ENCODE data around the gene F8A2. TPM values are rescaled to one million over a fixed set of nuclear protein-coding genes. Genes with fewer than 3 reads are reported as not detected.
"Not testable (repeated sequence)": the region's sequence is repeated elsewhere in the genome, so short reads cannot be mapped to it uniquely, and the experiment has no call there.

Gene F8A2
- 1.4 TPM in 1 of 2 replicates, not detected in the other for total RNA-seq

DNA sequence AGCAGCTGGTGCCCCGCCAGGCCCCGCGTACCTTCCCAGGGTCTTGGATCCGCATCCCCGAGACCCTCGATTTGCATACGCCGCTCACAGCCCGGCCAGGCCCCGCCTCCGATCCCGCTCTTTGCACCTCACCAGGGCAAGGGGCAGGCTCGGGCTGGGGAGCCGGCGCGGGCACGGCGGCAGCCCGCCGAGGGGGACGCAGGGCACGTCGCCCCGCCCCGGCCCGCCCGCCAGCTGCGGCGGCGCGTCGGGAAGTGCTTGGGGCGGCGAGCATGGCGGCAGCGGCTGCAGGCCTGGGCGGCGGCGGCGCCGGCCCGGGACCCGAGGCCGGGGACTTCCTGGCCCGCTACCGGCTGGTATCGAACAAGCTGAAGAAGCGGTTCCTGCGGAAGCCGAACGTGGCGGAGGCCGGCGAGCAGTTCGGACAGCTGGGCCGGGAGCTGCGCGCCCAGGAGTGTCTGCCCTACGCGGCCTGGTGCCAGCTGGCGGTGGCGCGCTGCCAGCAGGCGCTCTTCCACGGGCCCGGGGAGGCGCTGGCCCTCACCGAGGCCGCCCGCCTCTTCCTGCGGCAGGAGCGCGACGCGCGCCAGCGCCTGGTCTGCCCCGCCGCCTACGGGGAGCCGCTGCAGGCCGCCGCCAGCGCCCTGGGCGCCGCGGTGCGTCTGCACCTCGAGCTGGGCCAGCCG, at the start of gene F8A2:
TSS of gene F8A2 (plus strand) at position 253 of the 686 bp plus-strand sequence. CDS start at position 273, 20 bp downstream.
- not testable (repeated sequence) for DNase-seq (ENCODE audit: low read depth)

DNA sequence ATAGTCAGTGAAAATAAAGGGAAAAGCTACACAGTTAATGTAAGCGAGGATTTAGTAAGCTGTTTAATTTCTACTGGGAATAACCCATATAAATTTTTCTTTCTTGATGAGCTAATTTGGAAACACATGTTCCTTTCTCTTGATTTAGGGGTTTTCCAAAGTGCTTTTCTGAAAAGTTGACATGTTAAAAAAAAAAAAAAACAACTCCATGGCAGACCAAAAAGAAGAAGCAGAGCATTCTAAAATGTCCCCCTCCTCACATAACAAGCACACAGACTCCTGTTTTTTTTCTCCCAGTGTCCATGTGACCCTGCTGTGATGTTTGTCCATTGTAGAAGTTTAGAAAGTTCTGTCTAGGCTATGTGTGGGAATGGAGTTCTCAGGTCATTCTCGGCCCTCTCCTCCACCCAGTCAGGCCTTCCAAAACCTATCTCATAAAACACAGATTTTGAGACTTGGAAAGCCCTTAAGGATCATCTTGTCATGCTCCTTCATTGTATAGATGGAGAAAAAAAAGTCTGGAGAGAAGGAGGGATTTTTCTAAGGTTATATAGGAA, 48.3 kb upstream of the F8A2 start:
- DNase-seq (ENCODE audit: low read depth): no peak

DNA sequence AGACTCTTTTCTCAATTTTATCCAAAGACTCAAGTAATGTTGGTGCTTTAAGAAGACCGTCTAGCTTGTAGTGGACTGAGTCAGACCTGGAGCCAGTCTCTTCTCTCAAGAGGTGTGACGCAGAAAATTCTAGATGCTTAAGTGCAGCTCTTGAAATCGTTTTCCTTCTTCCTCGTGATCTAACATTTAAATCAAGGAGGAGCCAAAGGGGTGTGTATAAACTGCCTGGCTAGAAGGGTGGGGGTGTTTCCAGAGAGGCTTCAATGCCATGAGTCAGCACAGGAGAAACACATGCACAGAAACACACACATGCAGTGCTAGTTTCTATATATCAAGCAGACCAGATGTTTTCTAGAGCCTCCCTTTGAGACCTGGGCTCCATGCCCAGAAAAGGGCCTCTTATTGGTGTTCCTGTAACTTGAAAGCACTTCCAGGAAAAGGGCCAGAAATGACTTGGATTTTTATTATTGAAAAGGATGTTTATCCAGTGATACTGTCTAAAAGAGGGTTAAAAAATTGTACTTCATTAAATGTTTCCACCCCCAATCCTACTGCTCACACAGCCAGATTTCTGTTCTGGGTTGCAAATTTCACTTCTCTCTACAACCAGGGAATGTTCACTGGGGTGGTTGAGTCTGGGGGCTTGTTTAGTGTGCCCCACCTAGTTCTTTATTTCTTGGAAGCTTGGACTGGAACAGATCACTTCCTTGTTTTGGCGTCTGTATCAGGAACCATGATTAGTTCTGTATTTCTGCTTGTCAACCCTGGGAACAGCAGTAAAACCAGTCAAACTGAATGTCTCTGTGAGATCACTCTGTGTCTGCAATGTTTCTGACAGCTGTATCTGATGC, 47.2 kb upstream of the F8A2 start, which contains the start of gene CLIC2:
TSS of gene CLIC2 (minus strand) at position 129 of the 851 bp plus-strand sequence. CDS start 187 bp downstream, outside the sequence.
- no peak for DNase-seq (ENCODE audit: low read depth)

DNA sequence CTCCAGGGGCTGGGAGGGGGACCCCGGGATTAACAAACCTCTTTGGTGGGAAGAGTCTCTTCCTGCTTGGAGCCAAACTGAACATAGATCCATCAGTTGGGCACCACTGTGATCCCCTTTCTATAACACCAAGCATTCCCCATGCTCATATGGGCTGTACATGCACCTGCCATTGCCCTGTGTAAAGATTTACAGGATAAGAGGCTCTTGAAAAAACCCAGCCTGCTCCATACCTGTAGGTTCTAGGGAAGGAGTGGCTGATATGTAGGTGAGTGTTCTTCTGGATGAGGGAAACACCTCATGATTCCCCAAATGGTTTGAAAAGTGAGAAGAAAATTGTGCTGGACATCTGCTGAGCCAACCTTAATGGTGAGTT, 46.6 kb upstream of the F8A2 start:
- DNase-seq (ENCODE audit: low read depth): not testable (repeated sequence)

DNA sequence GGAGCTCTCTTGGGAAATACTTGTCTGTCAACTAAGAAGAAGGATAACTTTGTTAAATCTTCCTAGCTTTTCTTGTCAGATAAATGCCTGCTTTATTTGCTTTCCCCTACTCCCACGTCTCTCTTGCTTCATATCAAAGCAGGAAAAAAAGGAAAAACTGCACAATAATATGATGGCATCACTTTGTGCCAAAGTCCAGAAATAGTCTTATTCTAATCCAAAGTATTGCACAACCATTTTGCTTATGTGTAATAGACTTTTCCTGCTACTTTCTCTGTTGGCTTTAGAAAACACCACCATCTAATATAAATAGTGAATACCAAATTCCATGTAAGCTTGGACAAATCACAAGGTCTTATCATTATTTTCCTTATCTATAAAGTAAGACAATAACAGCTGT, 36.2 kb upstream of the F8A2 start:
- DNase-seq (ENCODE audit: low read depth): not testable (repeated sequence)

DNA sequence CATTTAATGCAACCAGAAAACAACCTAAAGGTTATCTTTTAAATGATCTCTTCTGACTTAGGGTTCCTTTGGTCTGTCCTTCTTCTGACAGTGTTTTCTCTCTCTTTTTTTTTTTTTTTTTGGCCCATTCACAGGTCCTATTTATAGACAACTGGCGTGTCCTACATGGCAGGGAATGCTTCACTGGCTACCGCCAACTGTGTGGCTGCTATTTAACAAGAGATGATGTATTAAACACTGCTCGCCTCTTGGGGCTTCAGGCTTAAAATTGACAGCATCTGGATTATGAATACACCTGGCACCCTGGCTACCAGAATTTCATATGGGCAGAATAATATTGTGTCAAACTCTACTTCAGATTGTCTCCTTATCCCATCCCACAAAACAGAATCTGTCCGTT, 32.4 kb upstream of the F8A2 start:
- DNase-seq (ENCODE audit: low read depth): not testable (repeated sequence)

DNA sequence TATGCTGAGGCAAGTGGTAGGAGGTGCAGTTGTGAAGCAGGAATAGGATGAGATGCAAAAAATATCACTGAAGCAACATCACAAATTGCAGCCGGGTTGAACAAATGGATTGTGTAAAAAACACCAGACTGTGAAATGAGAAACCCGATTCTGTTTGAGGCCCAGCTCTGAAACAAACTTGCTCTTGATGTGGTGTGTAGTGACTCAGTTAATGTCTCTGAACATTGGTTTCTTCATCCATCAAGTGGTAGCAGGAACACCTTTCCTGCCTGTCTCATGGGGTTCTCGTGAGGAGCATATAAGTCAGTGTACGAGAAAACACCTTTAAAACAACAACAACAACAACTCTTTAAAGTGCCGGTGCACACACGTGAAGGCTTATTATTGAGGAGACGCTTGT, 18.2 kb upstream of the F8A2 start:
- DNase-seq (ENCODE audit: low read depth): not testable (repeated sequence)

DNA sequence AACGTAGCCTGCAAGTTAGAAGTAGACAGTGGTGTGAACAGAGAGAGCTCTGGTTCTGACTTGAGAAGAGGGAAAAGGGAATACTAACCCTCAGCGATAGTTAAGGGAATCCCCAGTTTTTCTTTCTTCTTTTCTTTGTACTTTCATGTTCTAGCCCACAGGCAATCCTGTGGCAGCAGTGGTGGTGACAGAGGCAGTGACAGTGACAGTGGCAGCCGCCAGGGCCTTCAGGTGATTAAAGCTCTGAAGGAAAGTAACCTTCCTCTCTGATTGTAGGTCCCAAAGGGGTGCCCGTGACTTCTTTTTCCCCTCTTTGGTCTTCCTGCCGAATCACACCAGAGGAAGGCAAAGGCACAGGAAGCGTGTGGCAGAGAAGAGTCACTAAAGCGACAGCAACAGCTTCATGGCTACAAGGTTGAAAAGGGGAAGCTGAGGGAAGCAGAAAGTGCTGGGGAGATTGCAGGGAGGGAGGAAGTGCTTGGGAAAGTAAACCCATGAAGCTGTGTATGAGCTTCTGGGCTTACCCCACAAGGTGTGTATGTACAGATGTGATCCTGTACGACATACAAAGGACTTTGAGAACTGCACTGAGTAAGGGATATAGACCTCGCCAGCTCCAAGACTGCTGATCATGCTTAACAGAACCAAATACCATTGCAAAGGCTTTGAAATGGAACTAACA, 8.0 kb upstream of the F8A2 start:
- not testable (repeated sequence) for DNase-seq (ENCODE audit: low read depth)

DNA sequence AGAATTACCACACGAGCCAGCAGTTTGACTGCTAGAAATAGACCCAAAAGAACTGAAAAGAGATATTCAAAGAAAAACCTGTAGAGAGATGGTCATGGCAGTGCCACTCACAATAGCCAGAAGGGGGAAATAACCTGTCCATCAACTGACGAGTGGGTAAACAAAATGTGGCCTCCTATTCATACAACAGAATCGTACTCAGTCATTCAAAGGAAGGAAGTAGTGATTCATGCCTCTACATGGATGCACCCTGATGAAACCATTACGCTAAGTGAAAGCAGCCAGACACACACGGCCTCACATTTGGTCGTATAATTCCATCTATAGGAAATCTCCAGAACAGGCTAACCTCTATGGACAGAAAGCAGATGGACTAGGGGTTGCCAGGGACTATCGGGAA, 2.1 kb upstream of the F8A2 start:
- DNase-seq (ENCODE audit: low read depth): not testable (repeated sequence)

DNA sequence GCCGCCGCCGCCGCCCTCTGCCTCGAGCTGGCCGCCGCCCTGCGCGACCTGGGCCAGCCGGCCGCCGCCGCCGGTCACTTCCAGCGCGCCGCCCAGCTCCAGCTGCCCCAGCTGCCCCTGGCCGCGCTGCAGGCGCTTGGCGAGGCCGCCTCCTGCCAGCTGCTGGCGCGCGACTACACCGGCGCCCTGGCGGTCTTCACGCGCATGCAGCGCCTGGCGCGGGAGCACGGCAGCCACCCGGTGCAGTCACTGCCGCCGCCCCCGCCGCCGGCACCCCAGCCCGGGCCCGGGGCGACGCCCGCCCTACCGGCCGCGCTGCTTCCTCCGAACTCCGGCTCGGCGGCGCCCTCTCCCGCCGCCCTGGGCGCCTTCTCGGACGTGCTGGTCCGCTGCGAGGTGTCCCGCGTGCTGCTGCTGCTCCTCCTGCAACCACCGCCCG, 653 bp downstream of the F8A2 start:
- not testable (repeated sequence) for DNase-seq (ENCODE audit: low read depth)

DNA sequence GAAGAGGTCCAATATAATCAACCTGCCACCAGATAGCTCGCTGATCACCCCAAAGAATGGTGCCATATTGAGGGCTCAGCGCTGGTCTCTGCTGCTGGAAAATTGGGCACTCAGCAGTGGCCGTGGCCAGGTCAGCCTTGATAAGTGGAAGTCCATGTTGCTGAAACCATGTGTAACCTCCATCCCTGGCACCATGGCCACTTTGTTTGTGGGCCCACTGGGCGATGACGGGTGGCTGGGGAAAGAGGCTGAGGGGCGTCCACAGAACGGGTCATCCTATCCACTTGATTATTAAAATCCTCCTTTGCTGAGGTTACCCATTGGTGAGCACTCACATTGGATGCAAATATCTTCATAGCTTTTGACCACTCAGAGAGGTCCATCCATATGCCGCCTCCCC, 7.7 kb downstream of the F8A2 start:
- no peak for DNase-seq (ENCODE audit: low read depth)

DNA sequence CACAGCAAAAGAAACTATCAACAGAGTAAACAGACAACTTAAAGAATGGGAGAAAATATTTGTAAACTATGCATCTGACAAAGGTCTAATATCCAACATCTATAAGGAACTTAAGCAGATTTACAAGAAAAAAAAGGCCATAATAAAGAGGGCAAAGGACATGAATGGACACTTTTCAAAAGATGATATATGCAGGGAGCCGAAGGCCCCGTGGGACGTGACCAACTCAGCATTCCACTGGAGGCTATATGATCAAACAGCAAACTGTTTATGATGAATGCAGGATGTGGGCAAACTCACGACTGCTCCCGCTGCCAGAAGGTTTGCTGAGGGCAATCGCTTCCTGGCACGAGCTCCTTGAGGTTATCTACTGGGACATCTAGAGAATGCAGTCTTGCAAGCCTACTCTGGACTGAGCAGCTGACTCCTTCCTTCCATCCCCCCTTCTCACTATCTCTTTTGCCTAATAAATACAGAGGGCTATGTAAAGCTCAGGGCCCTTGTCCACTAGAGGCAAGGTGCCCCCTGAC, 12.9 kb downstream of the F8A2 start:
- DNase-seq (ENCODE audit: low read depth): not testable (repeated sequence)

DNA sequence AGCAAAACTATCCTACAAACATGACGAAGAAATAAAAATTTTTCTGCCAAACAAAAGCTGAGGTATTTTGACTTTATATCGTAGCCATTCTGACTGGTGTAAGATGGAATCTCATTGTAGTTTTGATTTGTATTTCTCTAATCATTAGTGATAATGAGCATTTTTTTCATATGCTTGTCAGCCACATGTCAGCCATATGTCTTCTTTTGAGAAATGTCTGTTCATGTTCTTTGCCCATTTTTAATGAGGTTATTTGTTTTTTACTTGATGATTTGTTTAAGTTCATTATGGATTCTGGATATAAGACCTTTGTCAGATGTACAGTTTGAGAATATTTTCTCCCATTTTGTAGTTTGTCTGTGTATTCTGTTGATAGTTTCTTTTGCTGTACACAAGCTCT, 24.5 kb downstream of the F8A2 start:
- no peak for DNase-seq (ENCODE audit: low read depth)

DNA sequence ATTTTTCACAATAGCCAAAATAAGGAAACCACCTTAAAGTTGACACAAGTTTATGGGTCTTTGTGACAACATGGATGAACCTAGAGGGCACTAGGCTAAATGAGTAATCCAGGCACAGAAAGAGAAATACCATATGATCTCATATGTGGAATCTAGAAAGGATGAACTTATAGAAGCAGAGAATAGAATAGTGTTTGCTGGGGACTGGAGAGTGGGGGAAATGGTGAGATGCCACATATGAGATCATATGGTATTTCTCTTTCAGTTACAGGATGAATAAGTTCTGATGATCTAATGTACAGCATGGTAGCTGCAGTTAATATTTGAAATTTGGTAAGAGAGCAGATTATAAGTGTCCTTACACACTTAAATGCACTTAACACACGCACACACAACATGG, 35.9 kb downstream of the F8A2 start:
- DNase-seq (ENCODE audit: low read depth): no peak

Other genes starting within 250 kb of the F8A2 start
- gene VBP1, start 165.6 kb upstream of the F8A2 start, total RNA-seq: 59.4 and 109 TPM in 2 replicates
- gene RAB39B, start 117.6 kb upstream of the F8A2 start, total RNA-seq: under 0.01 and 0.35 TPM in 2 replicates
- 0.35 and 0.52 TPM in 2 replicates for gene CLIC2, start 47.5 kb upstream of the F8A2 start, total RNA-seq
- 0.52 and 5.6 TPM in 2 replicates for gene F8A3, start 76.5 kb downstream of the F8A2 start, total RNA-seq
- 0.17 and 1.0 TPM in 2 replicates for gene SPRY3, start 230.5 kb downstream of the F8A2 start, total RNA-seq
- gene TMLHE, start 230.9 kb downstream of the F8A2 start, total RNA-seq: 14.2 and 22.8 TPM in 2 replicates